ENCODE data around the gene KCNH2. TPM values are rescaled to one million over a fixed set of nuclear protein-coding genes. Genes with fewer than 3 reads are reported as not detected.

Gene KCNH2
- polyA plus RNA-seq, 1 of the 3 experiments (the other 2 are of a cell fraction): 2.2 TPM

- peaks cover 11 to 48% of the 10 kb centered on the region in 2 experiments; a peak in 3 of 4 replicates for H3K4me1 ChIP-seq (ENCODE audit: control insufficient read depth in 1 of 2, insufficient read depth in 2 of 2, low read depth in 1 of 2, low read length in 1 of 2)
- WGBS (ENCODE audit: low lambda C conversion rate): 71% methylated on average over 8 of the region's 8 CpGs
- H3F3A ChIP-seq (replicated peaks; ENCODE audit: insufficient read depth): peaks cover 6% of the 10 kb centered on the region
- ChIA-PET POLR2A (interaction anchor here (0.7 to 2.2 kb wide), 10 partner anchors 9 to 531 kb away, joined by 3 to 13 read pairs (median 3); no protein-coding TSS in a partner anchor), CTCF (interaction anchor here (0.8 to 13.8 kb wide), 17 partner anchors 13 to 211 kb away, joined by 3 to 280 read pairs (median 14); partner anchors contain the start of genes KCNH2 and NOS3)
- no peaks in the 10 kb centered on the region for H3K9me3 ChIP-seq
- no peak overlapping the region for H3K9ac ChIP-seq
- no peak overlapping the region for H3K4me2 ChIP-seq
- DNase-seq: peak; percentile 44
- no peaks in the 10 kb centered on the region for H3K27me3 ChIP-seq (ENCODE audit: insufficient read depth)
- no peaks in the 10 kb centered on the region for H3K9me2 ChIP-seq
- peak overlapping the region in 1 of 2 experiments; percentile 67; a peak in 2 of 4 replicates for H3K27ac ChIP-seq (ENCODE audit: low read depth in 2 of 2, low read length in 1 of 2)
- H3K36me3 ChIP-seq (replicated peaks in 1 of 2; ENCODE audit: control insufficient read depth in 1 of 2, insufficient read depth in 2 of 2, low read length in 1 of 2): no peaks in the 10 kb centered on the region
- H4K20me1 ChIP-seq (ENCODE audit: insufficient read depth): no peaks in the 10 kb centered on the region
- TF ChIP-seq EP300 (IDR thresholded peaks at IDR 0.05; ENCODE audit: borderline replicate concordance in 1 of 2, low read depth in 1 of 2, low read length in 1 of 2) (no peak), MAX (IDR thresholded peaks at IDR 0.05; ENCODE audit: low read depth) (no peak), NRF1 (IDR thresholded peaks at IDR 0.05; ENCODE audit: low read depth, low read length) (no peak), SMC3 (IDR thresholded peaks at IDR 0.05; ENCODE audit: low read depth, low read length) (no peak), RCOR1 (IDR thresholded peaks at IDR 0.05; ENCODE audit: low read length) (no peak), GABPA (IDR thresholded peaks at IDR 0.05; ENCODE audit: low read depth) (no peak)
- H3K4me3 ChIP-seq (ENCODE audit: low read depth in 2 of 2, low read length in 1 of 2): no peak overlapping the region
- H2AFZ ChIP-seq (ENCODE audit: low read depth): no peak overlapping the region
- H3K79me2 ChIP-seq (ENCODE audit: insufficient read depth): no peaks in the 10 kb centered on the region
Observed at GRCh38 chr7:150900675-150901074, 77.4 kb downstream of the KCNH2 start.

DNA sequence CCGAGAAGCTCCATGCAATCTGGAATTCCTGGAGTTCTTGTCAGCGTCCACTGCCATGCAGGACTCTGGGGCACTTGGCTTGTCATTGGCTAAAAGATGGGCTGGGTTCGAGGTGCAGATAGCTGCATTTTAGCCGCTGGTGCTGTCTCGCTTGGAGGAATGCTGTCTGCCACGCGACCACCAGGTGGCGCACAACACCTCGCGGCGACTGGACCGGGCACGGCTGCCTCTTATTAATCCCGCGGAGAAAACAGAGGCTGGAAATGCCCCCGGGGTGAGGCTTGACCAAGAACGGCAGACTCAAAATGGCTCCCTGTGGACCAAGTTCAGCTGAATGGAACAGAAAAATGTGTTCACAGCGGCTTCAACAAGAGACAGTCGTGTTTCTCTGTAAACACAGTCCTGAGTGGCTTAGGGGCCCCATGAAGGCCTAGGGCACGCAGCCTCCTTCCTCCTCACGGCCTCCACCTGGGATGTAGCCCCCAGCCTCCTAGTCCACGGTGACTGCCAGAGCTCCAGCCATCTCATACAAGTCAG is 79.6 kb downstream of the KCNH2 start:
- peaks cover 1% of the 10 kb centered on the region for H3F3A ChIP-seq (replicated peaks; ENCODE audit: insufficient read depth)
- TF ChIP-seq TCF12 (IDR thresholded peaks at IDR 0.05) (no peak), GABPA (IDR thresholded peaks at IDR 0.05; ENCODE audit: low read depth) (no peak), USF1 (IDR thresholded peaks at IDR 0.05; ENCODE audit: borderline replicate concordance, low read depth) (no peak), TEAD4 (IDR thresholded peaks at IDR 0.05; ENCODE audit: borderline replicate concordance, insufficient read depth) (no peak), MXI1 (IDR thresholded peaks at IDR 0.05; ENCODE audit: low read depth, low read length) (no peak), RCOR1 (IDR thresholded peaks at IDR 0.05; ENCODE audit: low read length) (peak; percentile 63; the same call in 1 of the 2 replicates), YY1 (IDR thresholded peaks at IDR 0.05; ENCODE audit: low read depth) (no peak), MEF2A (IDR thresholded peaks at IDR 0.05; ENCODE audit: borderline replicate concordance, low read depth) (no peak), JUND (IDR thresholded peaks at IDR 0.05) (no peak), FOXM1 (IDR thresholded peaks at IDR 0.05; ENCODE audit: low read depth) (no peak), SIN3A (IDR thresholded peaks at IDR 0.05; ENCODE audit: borderline replicate concordance, low read depth, low read length) (no peak), EP300 (IDR thresholded peaks at IDR 0.05; ENCODE audit: borderline replicate concordance in 1 of 2, low read depth in 1 of 2, low read length in 1 of 2) (no peak), CHD2 (IDR thresholded peaks at IDR 0.05; ENCODE audit: low read length, partially characterized antibody) (peak; percentile 60), POLR2AphosphoS5 (IDR thresholded peaks at IDR 0.05; ENCODE audit: low read depth, low read length) (no peak), SMC3 (IDR thresholded peaks at IDR 0.05; ENCODE audit: low read depth, low read length) (peak; percentile 99), FOSL2 (IDR thresholded peaks at IDR 0.05; ENCODE audit: borderline replicate concordance, low read depth) (no peak), RFX5 (IDR thresholded peaks at IDR 0.05; ENCODE audit: low read length) (no peak), RAD21 (IDR thresholded peaks at IDR 0.05; ENCODE audit: low read length) (peak; percentile 98)
- TF ChIP-seq, protein P1, sequence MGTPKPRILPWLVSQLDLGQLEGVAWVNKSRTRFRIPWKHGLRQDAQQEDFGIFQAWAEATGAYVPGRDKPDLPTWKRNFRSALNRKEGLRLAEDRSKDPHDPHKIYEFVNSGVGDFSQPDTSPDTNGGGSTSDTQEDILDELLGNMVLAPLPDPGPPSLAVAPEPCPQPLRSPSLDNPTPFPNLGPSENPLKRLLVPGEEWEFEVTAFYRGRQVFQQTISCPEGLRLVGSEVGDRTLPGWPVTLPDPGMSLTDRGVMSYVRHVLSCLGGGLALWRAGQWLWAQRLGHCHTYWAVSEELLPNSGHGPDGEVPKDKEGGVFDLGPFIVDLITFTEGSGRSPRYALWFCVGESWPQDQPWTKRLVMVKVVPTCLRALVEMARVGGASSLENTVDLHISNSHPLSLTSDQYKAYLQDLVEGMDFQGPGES (IDR thresholded peaks at IDR 0.05; ENCODE audit: low read depth, low read length): no peak
- TF ChIP-seq, protein P2, sequence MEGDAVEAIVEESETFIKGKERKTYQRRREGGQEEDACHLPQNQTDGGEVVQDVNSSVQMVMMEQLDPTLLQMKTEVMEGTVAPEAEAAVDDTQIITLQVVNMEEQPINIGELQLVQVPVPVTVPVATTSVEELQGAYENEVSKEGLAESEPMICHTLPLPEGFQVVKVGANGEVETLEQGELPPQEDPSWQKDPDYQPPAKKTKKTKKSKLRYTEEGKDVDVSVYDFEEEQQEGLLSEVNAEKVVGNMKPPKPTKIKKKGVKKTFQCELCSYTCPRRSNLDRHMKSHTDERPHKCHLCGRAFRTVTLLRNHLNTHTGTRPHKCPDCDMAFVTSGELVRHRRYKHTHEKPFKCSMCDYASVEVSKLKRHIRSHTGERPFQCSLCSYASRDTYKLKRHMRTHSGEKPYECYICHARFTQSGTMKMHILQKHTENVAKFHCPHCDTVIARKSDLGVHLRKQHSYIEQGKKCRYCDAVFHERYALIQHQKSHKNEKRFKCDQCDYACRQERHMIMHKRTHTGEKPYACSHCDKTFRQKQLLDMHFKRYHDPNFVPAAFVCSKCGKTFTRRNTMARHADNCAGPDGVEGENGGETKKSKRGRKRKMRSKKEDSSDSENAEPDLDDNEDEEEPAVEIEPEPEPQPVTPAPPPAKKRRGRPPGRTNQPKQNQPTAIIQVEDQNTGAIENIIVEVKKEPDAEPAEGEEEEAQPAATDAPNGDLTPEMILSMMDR (IDR thresholded peaks at IDR 0.05): peak; percentile 99
- no peaks in the 10 kb centered on the region for H3K9me3 ChIP-seq
- no peaks in the 10 kb centered on the region for H4K20me1 ChIP-seq (ENCODE audit: insufficient read depth)
- H3K27me3 ChIP-seq (ENCODE audit: insufficient read depth): no peaks in the 10 kb centered on the region
- H3K36me3 ChIP-seq (replicated peaks in 1 of 2; ENCODE audit: control insufficient read depth in 1 of 2, insufficient read depth in 2 of 2, low read length in 1 of 2): no peaks in the 10 kb centered on the region
- no peaks in the 10 kb centered on the region for H3K79me2 ChIP-seq (ENCODE audit: insufficient read depth)
- H3K4me2 ChIP-seq: no peak overlapping the region; the same call in 1 of the 2 replicates
- H3K9ac ChIP-seq: no peak overlapping the region
- DNase-seq: peak; percentile 90
- 18% methylated on average over 22 of the region's 22 CpGs for WGBS (ENCODE audit: low lambda C conversion rate)
- peak overlapping the region in 1 of 2 experiments; percentile 34; a peak in 1 of 4 replicates for H3K27ac ChIP-seq (ENCODE audit: low read depth in 2 of 2, low read length in 1 of 2)
- H3K9me2 ChIP-seq: no peaks in the 10 kb centered on the region
- POLR2A ChIA-PET: interaction anchor here (0.8 to 1.6 kb wide), 5 partner anchors 64 to 120 kb away, joined by 3 to 8 read pairs (median 3); no protein-coding TSS in a partner anchor
- no peak overlapping the region for H3K4me3 ChIP-seq (ENCODE audit: low read depth in 2 of 2, low read length in 1 of 2)
- CTCF ChIA-PET: interaction anchor here (0.6 to 13.8 kb wide), 84 partner anchors 8 to 512 kb away, joined by 3 to 280 read pairs (median 6); partner anchors contain the start of genes ABCB8, AOC1, CDK5 and KCNH2
- peaks cover 2 to 48% of the 10 kb centered on the region in 2 experiments; a peak in 2 of 4 replicates for H3K4me1 ChIP-seq (ENCODE audit: control insufficient read depth in 1 of 2, insufficient read depth in 2 of 2, low read depth in 1 of 2, low read length in 1 of 2)
- H2AFZ ChIP-seq (ENCODE audit: low read depth): no peak overlapping the region
